Measurements from ENCODE around the gene THOC2. TPM values are rescaled to one million over a fixed set of nuclear protein-coding genes. Genes with fewer than 3 reads are reported as not detected.

The THOC2 gene
- total RNA-seq, 1 donor from 2014 or later: 27.4 TPM

DNA sequence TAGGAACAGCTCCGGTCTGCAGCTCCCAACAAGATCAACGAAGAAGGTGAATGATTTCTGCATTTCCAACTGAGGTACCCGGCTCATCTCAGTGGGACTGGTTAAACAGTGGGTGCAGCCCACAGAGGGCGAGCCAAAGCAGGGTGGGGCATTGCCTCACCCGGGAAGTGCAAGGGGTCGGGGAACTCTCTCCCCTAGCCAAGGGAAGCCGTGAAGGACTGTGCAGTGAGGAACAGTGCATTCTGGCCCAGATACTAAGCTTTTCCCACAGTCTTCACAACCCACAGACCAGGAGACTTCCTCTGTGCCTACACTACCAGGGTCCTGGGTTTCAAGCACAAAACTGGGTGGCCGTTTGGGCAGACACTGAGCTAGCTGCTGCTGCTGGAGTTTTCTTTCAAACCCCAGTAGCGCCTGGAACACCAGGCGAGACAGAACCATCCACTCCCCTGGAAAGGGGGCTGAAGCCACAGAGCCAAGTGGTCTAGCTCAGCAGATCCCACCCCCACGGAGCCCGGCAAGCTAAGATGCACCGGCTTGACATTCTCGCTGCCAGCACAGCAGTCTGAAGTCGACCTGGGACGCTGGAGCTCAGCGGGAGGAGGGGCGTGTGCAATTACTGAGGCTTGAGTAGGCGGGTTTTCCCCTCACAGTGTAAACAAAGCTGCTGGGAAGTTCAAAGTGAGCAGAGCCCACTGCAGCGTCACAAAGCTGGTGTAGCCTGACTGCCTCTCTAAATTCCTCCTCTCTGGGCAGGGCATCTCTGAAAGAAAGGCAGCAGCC, 84.6 kb downstream of the THOC2 start:
- DNase-seq: no peak
- no peak overlapping the region for H3K27ac ChIP-seq (replicated peaks)
- no peaks in the 10 kb centered on the region for H3K27me3 ChIP-seq (ENCODE audit: low read depth)
- no peak overlapping the region for H3K4me3 ChIP-seq
- H3K9me3 ChIP-seq (replicated peaks): no peaks in the 10 kb centered on the region
- H3K36me3 ChIP-seq: no peaks in the 10 kb centered on the region
- H3K4me1 ChIP-seq: no peaks in the 10 kb centered on the region
- TF ChIP-seq, protein P1, sequence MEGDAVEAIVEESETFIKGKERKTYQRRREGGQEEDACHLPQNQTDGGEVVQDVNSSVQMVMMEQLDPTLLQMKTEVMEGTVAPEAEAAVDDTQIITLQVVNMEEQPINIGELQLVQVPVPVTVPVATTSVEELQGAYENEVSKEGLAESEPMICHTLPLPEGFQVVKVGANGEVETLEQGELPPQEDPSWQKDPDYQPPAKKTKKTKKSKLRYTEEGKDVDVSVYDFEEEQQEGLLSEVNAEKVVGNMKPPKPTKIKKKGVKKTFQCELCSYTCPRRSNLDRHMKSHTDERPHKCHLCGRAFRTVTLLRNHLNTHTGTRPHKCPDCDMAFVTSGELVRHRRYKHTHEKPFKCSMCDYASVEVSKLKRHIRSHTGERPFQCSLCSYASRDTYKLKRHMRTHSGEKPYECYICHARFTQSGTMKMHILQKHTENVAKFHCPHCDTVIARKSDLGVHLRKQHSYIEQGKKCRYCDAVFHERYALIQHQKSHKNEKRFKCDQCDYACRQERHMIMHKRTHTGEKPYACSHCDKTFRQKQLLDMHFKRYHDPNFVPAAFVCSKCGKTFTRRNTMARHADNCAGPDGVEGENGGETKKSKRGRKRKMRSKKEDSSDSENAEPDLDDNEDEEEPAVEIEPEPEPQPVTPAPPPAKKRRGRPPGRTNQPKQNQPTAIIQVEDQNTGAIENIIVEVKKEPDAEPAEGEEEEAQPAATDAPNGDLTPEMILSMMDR (IDR thresholded peaks at IDR 0.05; ENCODE audit: borderline replicate concordance): no peak
- intact Hi-C loops (cut with micrococcal nuclease): no loop called here

DNA sequence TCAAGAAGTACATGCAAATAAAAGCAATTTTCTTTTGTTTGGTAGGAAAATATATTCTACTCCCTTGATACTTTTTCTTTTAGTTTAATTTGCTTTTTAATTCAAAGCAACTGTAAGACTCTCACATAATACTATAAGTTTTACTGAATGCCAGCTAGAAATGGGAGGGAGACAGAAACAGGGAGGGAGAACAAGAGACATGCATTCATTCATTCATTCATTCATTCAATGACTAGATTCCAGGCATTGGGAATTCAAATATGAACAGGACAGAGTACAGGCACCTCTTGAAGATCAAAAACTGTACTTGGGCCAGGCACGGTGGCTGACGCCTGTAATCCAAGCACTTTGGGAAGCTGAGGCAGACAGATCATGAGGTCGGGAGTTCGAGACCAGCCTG, 85.6 kb downstream of the THOC2 start:
- Histone ChIP-seq H3K36me3 (no peaks in the 10 kb centered on the region), H3K4me3 (no peak overlapping the region), H3K27ac (replicated peaks) (no peak overlapping the region), H3K4me1 (no peaks in the 10 kb centered on the region), H3K27me3 (ENCODE audit: low read depth) (no peaks in the 10 kb centered on the region), H3K9me3 (replicated peaks) (no peaks in the 10 kb centered on the region)
- TF ChIP-seq, protein P1 (IDR thresholded peaks at IDR 0.05; ENCODE audit: borderline replicate concordance): no peak
- no peak for DNase-seq
- intact Hi-C loops (cut with micrococcal nuclease): no loop called here

DNA sequence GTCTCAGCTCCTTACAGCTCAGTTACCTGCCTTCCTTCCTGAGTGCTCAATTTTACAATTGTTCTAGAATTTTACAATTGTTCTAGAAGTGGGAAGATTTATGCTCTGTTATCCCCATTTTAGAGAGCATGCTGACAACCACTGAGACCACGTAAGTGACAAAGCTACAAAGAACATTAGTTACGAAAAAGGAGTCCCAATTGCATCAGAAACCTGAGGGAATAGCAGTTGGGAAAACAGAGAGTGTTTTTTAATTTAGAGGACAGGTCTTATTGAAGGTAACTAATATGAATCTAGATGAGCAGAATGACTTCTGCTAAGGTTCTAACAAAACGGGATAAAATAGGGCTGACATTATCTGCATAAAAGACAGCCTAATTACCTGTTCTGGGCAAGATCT, 103.3 kb downstream of the THOC2 start:
- Histone ChIP-seq H3K4me1 (no peaks in the 10 kb centered on the region), H3K27me3 (ENCODE audit: low read depth) (no peaks in the 10 kb centered on the region), H3K27ac (replicated peaks) (no peak overlapping the region), H3K9me3 (replicated peaks) (no peaks in the 10 kb centered on the region), H3K4me3 (no peak overlapping the region), H3K36me3 (peaks cover 40% of the 10 kb centered on the region)
- TF ChIP-seq, protein P1 (IDR thresholded peaks at IDR 0.05; ENCODE audit: borderline replicate concordance): no peak
- no peak for DNase-seq
- intact Hi-C loops (cut with micrococcal nuclease): no loop called here

DNA sequence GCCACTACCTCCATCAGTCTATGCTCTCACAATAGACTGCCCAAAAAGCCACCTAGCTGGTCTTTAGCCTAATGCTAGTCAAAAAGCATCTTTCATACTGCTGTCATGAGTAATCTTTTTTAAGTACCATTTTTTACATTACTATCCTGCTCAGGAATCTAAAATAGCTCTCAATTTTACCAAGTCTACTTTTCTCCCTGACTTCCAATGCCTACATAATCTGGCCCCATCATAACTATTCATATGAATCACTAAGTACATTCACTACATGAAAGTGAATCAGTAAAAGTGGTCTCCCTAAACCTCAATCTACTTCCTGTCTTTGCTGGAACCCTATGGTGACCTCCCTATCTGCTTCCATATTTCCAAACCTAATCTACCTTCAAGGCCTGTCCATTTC, 105.9 kb downstream of the THOC2 start:
- DNase-seq: no peak
- Histone ChIP-seq H3K4me1 (no peaks in the 10 kb centered on the region), H3K9me3 (replicated peaks) (no peaks in the 10 kb centered on the region), H3K27ac (replicated peaks) (no peak overlapping the region), H3K4me3 (no peak overlapping the region), H3K27me3 (ENCODE audit: low read depth) (no peaks in the 10 kb centered on the region), H3K36me3 (peaks cover 55% of the 10 kb centered on the region)
- TF ChIP-seq, protein P1 (IDR thresholded peaks at IDR 0.05; ENCODE audit: borderline replicate concordance): no peak
- intact Hi-C loops (cut with micrococcal nuclease): no loop called here

DNA sequence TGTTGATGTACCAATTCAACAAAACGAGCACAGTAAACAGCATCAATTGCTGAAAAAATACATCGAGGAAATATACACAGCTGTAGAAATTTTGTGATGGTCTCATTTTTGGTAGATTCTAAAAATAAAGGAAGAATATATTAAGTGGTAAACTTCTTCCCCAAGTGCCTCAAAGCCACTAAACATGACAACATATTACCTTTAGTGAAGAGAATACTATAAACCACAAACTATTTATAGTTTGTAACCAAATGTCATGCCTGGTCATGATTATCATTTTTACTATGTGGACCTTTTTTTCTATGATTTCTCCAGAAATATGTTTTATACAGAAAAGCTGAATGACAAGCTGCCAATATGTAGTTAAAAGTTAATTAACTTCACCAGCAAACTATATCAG, 106.9 kb downstream of the THOC2 start:
- Histone ChIP-seq H3K9me3 (replicated peaks) (no peaks in the 10 kb centered on the region), H3K27ac (replicated peaks) (no peak overlapping the region), H3K4me1 (no peaks in the 10 kb centered on the region), H3K36me3 (peaks cover 56% of the 10 kb centered on the region), H3K27me3 (ENCODE audit: low read depth) (no peaks in the 10 kb centered on the region), H3K4me3 (no peak overlapping the region)
- TF ChIP-seq, protein P1 (IDR thresholded peaks at IDR 0.05; ENCODE audit: borderline replicate concordance): no peak
- DNase-seq: no peak
- intact Hi-C loops (cut with micrococcal nuclease): no loop called here
